SK-N-SH (cell line): Measurements from ENCODE around the gene ADGRE3. TPM values are rescaled to one million over a fixed set of nuclear protein-coding genes. Genes with fewer than 3 reads are reported as not detected.

Source experiments
- CTCF ChIA-PET: fragments of 300-600, 350-600 bp; formaldehyde crosslinking; extraction: SDS; loops from one replicate; lab custom pipeline; 2021; lab: Yijun Ruan, JAX
- POLR2A ChIA-PET: fragments of 350-600 bp; sonication (Branson Sonifier 250); formaldehyde crosslinking; extraction: SDS; loops from one replicate; lab custom pipeline; 2020; ENCODE audit warnings: antibody characterized with exemption, inconsistent platforms; lab: Yijun Ruan, JAX
- DNase-seq: peaks from one replicate; pipeline ENCODE4 v3.0.0; 2012
- H2AFZ ChIP-seq: fragments of 200-600 bp; sonication (generic); 2 replicates; pipeline ENCODE4 v1.8.1; 2016; ENCODE audit warnings: antibody characterized with exemption, mild to moderate bottlenecking, low read depth
- H3F3A ChIP-seq: fragments of 200-600 bp; sonication (generic); replicated peaks from 2 replicates; pipeline ENCODE3; 2016; ENCODE audit warnings: antibody characterized with exemption, mild to moderate bottlenecking; ENCODE audit not compliant: insufficient read depth
- H3K27ac ChIP-seq, 2 experiments: fragments of 200-500 bp in 1 of 2; fragments of 200-600 bp in 1 of 2; sonication (Bioruptor generic) in 1 of 2; sonication (generic), shearing (Covaris generic) in 1 of 2; 2 replicates each; pipeline versions ENCODE4 v1.5.1 to v1.6.1; 2014 to 2016; ENCODE audit warnings: low read depth in 2 of 2, inconsistent platforms in 1 of 2, low read length in 1 of 2, mild to moderate bottlenecking in 1 of 2, mixed read lengths in 1 of 2
- H3K27me3 ChIP-seq: fragments of 200-600 bp; sonication (generic), shearing (Covaris generic); 2 replicates; pipeline ENCODE4 v1.6.1; 2016; ENCODE audit warnings: mixed run types; ENCODE audit not compliant: insufficient read depth
- H3K36me3 ChIP-seq, 2 experiments: fragments of 200-500 bp in 1 of 2; fragments of 200-600 bp in 1 of 2; sonication (Bioruptor generic) in 1 of 2; sonication (generic) in 1 of 2; replicated peaks in 1 of 2; 2 replicates each; pipeline versions ENCODE3 to v1.5.1; 2014 to 2016; ENCODE audit warnings: low read length in 1 of 2, mild to moderate bottlenecking in 1 of 2; ENCODE audit not compliant: insufficient read depth in 2 of 2, control insufficient read depth in 1 of 2
- H3K4me1 ChIP-seq, 2 experiments: fragments of 200-500 bp in 1 of 2; fragments of 200-600 bp in 1 of 2; sonication (Bioruptor generic) in 1 of 2; sonication (generic), shearing (Covaris generic) in 1 of 2; 2 replicates each; pipeline versions ENCODE4 v1.5.1 to v1.6.1; 2014 to 2016; ENCODE audit warnings: low read depth in 1 of 2, low read length in 1 of 2, mixed run types in 1 of 2; ENCODE audit not compliant: insufficient read depth in 2 of 2, control insufficient read depth in 1 of 2
- H3K4me2 ChIP-seq: fragments of 200-600 bp; sonication (generic), shearing (Covaris generic); 2 replicates; pipeline ENCODE4 v1.6.1; 2017; ENCODE audit warnings: mixed run types
- H3K4me3 ChIP-seq, 2 experiments: fragments of 200-500 bp in 1 of 2; fragments of 200-600 bp in 1 of 2; sonication (Bioruptor generic) in 1 of 2; sonication (generic), shearing (Covaris generic) in 1 of 2; 2 replicates each; pipeline versions ENCODE4 v1.5.1 to v1.8.1; 2014 to 2016; ENCODE audit warnings: low read depth in 2 of 2, inconsistent platforms in 1 of 2, low read length in 1 of 2, mild to moderate bottlenecking in 1 of 2, mixed read lengths in 1 of 2, moderate library complexity in 1 of 2
- H3K79me2 ChIP-seq: fragments of 200-600 bp; sonication (generic); 2 replicates; pipeline ENCODE4 v1.8.1; 2017; ENCODE audit warnings: mild to moderate bottlenecking; ENCODE audit not compliant: insufficient read depth
- H3K9ac ChIP-seq: fragments of 200-600 bp; sonication (generic); 2 replicates; pipeline ENCODE4 v1.6.1; 2017; ENCODE audit warnings: mixed run types
- H3K9me2 ChIP-seq: fragments of 200-600 bp; sonication (generic); 2 replicates; pipeline ENCODE4 v1.6.1; 2017; ENCODE audit warnings: mixed run types
- H3K9me3 ChIP-seq: fragments of 200-600 bp; sonication (generic); 2 replicates; pipeline ENCODE4 v1.6.1; 2017; ENCODE audit warnings: mixed run types, mild to moderate bottlenecking, moderate library complexity
- H4K20me1 ChIP-seq: fragments of 200-600 bp; sonication (generic); 2 replicates; pipeline ENCODE4 v1.6.1; 2017; ENCODE audit warnings: mild to moderate bottlenecking, mixed run types; ENCODE audit not compliant: insufficient read depth
- CTCF ChIP-seq: fragments of 200-600 bp; sonication (generic); IDR thresholded peaks from 2 replicates; pipeline ENCODE4 v1.6.1; 2017; ENCODE audit warnings: antibody characterized with exemption, mild to moderate bottlenecking, moderate library complexity
- ELF1 ChIP-seq: IDR thresholded peaks from 2 replicates; pipeline ENCODE4 v1.4.0; 2012
- EP300 ChIP-seq, 2 experiments: IDR thresholded peaks; 2 replicates each; pipeline versions ENCODE4 v1.4.0 to v1.6.1; 2012; ENCODE audit warnings: borderline replicate concordance in 1 of 2, low read depth in 1 of 2, low read length in 1 of 2
- EZH2phosphoT487 ChIP-seq: fragments of 200-600 bp; sonication (generic); IDR thresholded peaks from 2 replicates; pipeline ENCODE4 v1.6.1; 2017; ENCODE audit warnings: low read depth, mixed run types, mild to moderate bottlenecking, antibody characterized with exemption, moderate library complexity, borderline replicate concordance
- FOXM1 ChIP-seq: IDR thresholded peaks from 2 replicates; pipeline ENCODE4 v1.4.0; 2012; ENCODE audit warnings: low read depth, mild to moderate bottlenecking
- GABPA ChIP-seq: IDR thresholded peaks from 2 replicates; pipeline ENCODE4 v1.4.0; 2012; ENCODE audit warnings: low read depth, mild to moderate bottlenecking
- GATA2 ChIP-seq: sonication (generic); formaldehyde crosslinking; IDR thresholded peaks from 2 replicates; pipeline ENCODE4 v1.5.0; 2020; ENCODE audit warnings: mild to moderate bottlenecking, missing genetic modification reagents
- MEF2A ChIP-seq: IDR thresholded peaks from 2 replicates; pipeline ENCODE4 v1.4.0; 2012; ENCODE audit warnings: low read depth, borderline replicate concordance
- NRF1 ChIP-seq: IDR thresholded peaks from 2 replicates; pipeline ENCODE4 v1.6.1; 2012; ENCODE audit warnings: low read depth, mild to moderate bottlenecking, low read length
- RCOR1 ChIP-seq: fragments of 150-350 bp; IDR thresholded peaks from 2 replicates; pipeline ENCODE4 v1.6.1; 2017; ENCODE audit warnings: antibody characterized with exemption, low read length
- RFX5 ChIP-seq: IDR thresholded peaks from 2 replicates; pipeline ENCODE4 v1.6.1; 2012; ENCODE audit warnings: mild to moderate bottlenecking, improper control_type of control experiment, low read length
- SIN3A ChIP-seq: IDR thresholded peaks from 2 replicates; pipeline ENCODE4 v1.6.1; 2012; ENCODE audit warnings: low read depth, mild to moderate bottlenecking, low read length, moderate library complexity, borderline replicate concordance
- SMC3 ChIP-seq: IDR thresholded peaks from 2 replicates; pipeline ENCODE4 v1.6.1; 2012; ENCODE audit warnings: low read depth, low read length, improper control_type of control experiment
- TAF1 ChIP-seq: IDR thresholded peaks from 2 replicates; pipeline ENCODE4 v1.6.1; 2012; ENCODE audit warnings: low read depth, mild to moderate bottlenecking, low read length, moderate library complexity, borderline replicate concordance
- TCF12 ChIP-seq: IDR thresholded peaks from 2 replicates; pipeline ENCODE4 v1.4.0; 2012
- YY1 ChIP-seq: IDR thresholded peaks from 2 replicates; pipeline ENCODE4 v1.4.0; 2012; ENCODE audit warnings: low read depth, mild to moderate bottlenecking
- WGBS: methylation state at CpG from one replicate; pipeline ENCODE4 v1.1.6; 2017; ENCODE audit warnings: low lambda C conversion rate; 5-methylcytosine and 5-hydroxymethylcytosine counted together
- polyA plus RNA-seq, 3 experiments: library from polyadenylated mRNA; depleted of rRNA; stranded (reverse); fragments of >200 nt; gene quantifications; 2 replicates each; pipeline ENCODE4 v1.2.3, GENCODE V29; 2012
- TF ChIP-seq, protein P1 (sequence below): IDR thresholded peaks from 2 replicates; pipeline ENCODE4 v1.4.0; 2012; ENCODE audit warnings: low read depth
- TF ChIP-seq, protein P2 (sequence below): IDR thresholded peaks from 2 replicates; pipeline ENCODE4 v1.4.0; 2012; ENCODE audit warnings: low read depth, borderline replicate concordance
- TF ChIP-seq, protein P3 (sequence below): IDR thresholded peaks from 2 replicates; pipeline ENCODE4 v1.4.0; 2012; ENCODE audit warnings: low read depth, borderline replicate concordance
- TF ChIP-seq, protein P4 (sequence below): fragments of 150-350 bp; IDR thresholded peaks from 2 replicates; pipeline ENCODE4 v1.6.1; 2016; ENCODE audit warnings: mild to moderate bottlenecking, low read depth, low read length

The ADGRE3 gene
- polyA plus RNA-seq, 1 of the 3 experiments (the other 2 are of a cell fraction) = not detected

DNA sequence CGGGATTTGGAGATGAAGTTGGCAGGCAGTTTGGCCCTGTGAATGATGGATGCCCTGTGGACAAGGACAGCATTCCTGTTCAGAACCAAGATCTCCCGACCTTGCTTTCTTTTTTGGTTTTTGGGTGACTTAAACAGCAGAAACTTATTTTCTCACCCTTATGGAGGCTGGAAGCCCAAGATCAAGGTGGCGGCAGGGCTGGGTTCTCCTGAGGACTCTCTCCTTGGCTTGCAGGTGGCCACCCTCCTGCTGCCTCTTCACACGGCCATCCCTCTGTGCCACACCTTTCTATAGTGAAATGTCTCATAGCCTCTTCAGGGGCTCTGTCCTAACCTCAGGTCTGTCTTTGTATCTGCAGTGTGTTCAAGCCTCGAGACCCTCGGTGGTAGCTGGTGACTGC is 29.2 kb upstream of the ADGRE3 start (continued):
- TF ChIP-seq, protein P1, sequence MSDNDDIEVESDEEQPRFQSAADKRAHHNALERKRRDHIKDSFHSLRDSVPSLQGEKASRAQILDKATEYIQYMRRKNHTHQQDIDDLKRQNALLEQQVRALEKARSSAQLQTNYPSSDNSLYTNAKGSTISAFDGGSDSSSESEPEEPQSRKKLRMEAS = no peak
- TF ChIP-seq GATA2 (CRISPR knock-in tag) (no peak), EP300 (IDR thresholded peaks at IDR 0.05; ENCODE audit: borderline replicate concordance in 1 of 2, low read depth in 1 of 2, low read length in 1 of 2) (no peak)
- TF ChIP-seq, protein P2, sequence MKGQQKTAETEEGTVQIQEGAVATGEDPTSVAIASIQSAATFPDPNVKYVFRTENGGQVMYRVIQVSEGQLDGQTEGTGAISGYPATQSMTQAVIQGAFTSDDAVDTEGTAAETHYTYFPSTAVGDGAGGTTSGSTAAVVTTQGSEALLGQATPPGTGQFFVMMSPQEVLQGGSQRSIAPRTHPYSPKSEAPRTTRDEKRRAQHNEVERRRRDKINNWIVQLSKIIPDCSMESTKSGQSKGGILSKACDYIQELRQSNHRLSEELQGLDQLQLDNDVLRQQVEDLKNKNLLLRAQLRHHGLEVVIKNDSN = no peak

- H3K9me2 ChIP-seq = no peaks in the 10 kb centered on the region
- TF ChIP-seq SIN3A = no peak
- no peak for TF ChIP-seq YY1
- TF ChIP-seq TCF12 = no peak
- no peaks in the 10 kb centered on the region for H4K20me1 ChIP-seq
- no peak overlapping the region for H2AFZ ChIP-seq
- POLR2A ChIA-PET = interaction anchor here (3.3 kb wide), 1 partner anchor 11 kb away, joined by 9 read pairs; the partner anchor contains the start of gene ZNF333
- DNase-seq = no peak
- no peaks in the 10 kb centered on the region for H3K9me3 ChIP-seq
- H3K27me3 ChIP-seq = no peaks in the 10 kb centered on the region
- H3K79me2 ChIP-seq = no peaks in the 10 kb centered on the region; the same call in 1 of the 2 replicates
- no peak overlapping the region for H3K4me3 ChIP-seq
- no peak overlapping the region for H3K27ac ChIP-seq
- WGBS = 96% methylated on average over 7 of the region's 9 CpGs
- H3K36me3 ChIP-seq = peaks cover 53 to 60% of the 10 kb centered on the region in 2 experiments
- no peak overlapping the region for H3K4me2 ChIP-seq
- H3K4me1 ChIP-seq = no peaks in the 10 kb centered on the region
- H3F3A ChIP-seq = no peaks in the 10 kb centered on the region
- CTCF ChIA-PET = interaction anchor here (1.2 to 1.8 kb wide), 3 partner anchors 10 to 126 kb away, joined by 3 to 8 read pairs (median 4); partner anchors contain the start of gene ZNF333
- H3K9ac ChIP-seq = no peak overlapping the region
Measured at GRCh38 chr19:14700711-14701375, 26.2 kb upstream of the ADGRE3 start.

DNA sequence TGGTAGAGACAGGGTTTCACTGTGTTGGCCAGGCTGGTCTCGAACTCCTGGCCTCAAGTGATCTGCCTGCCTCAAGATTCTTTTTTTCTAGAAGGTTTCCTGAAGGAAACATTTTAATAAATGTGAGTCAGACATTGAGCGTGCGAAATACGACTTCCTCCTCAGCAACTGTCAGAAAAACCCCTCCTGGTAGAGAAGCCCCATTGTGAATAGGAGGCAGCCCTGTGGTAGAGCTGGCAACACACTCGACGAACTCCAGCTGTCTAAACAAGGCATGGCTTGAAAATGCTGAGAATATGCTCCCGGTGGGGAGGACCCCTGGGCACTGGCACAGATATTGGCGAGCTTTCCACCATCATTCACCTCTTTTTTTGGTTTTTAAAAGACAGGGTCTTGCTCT is 25.0 kb upstream of the ADGRE3 start:
- H3K27me3 ChIP-seq = no peaks in the 10 kb centered on the region
- H3K79me2 ChIP-seq = no peaks in the 10 kb centered on the region; the same call in 1 of the 2 replicates
- DNase-seq = no peak
- H3K4me1 ChIP-seq = no peaks in the 10 kb centered on the region
- peaks cover 52 to 63% of the 10 kb centered on the region in 2 experiments for H3K36me3 ChIP-seq
- no peaks in the 10 kb centered on the region for H3K9me2 ChIP-seq
- H3K9ac ChIP-seq = no peak overlapping the region
- WGBS = 96% methylated on average over 8 of the region's 8 CpGs
- H3K27ac ChIP-seq = no peak overlapping the region
- CTCF ChIA-PET = interaction anchor here (1.2 to 1.8 kb wide), 3 partner anchors 9 to 125 kb away, joined by 3 to 8 read pairs (median 4); partner anchors contain the start of gene ZNF333
- H3K4me2 ChIP-seq = no peak overlapping the region
- 0 out of 2 replicates have a peak, but pooled peaks cover 2% of the 10 kb centered on the region for H4K20me1 ChIP-seq
- H3K9me3 ChIP-seq = no peaks in the 10 kb centered on the region
- no peaks in the 10 kb centered on the region for H3F3A ChIP-seq
- no peak overlapping the region for H3K4me3 ChIP-seq
- POLR2A ChIA-PET = interaction anchor here (3.3 kb wide), 1 partner anchor 10 kb away, joined by 9 read pairs; the partner anchor contains the start of gene ZNF333
- no peak overlapping the region for H2AFZ ChIP-seq
- TF ChIP-seq RCOR1 (no peak), EZH2phosphoT487 (no peak), GABPA (no peak), MEF2A (no peak), ELF1 (no peak), NRF1 (no peak), FOXM1 (no peak), CTCF (no peak), SMC3 (no peak), RFX5 (no peak), TAF1 (no peak)
- TF ChIP-seq, protein P3, sequence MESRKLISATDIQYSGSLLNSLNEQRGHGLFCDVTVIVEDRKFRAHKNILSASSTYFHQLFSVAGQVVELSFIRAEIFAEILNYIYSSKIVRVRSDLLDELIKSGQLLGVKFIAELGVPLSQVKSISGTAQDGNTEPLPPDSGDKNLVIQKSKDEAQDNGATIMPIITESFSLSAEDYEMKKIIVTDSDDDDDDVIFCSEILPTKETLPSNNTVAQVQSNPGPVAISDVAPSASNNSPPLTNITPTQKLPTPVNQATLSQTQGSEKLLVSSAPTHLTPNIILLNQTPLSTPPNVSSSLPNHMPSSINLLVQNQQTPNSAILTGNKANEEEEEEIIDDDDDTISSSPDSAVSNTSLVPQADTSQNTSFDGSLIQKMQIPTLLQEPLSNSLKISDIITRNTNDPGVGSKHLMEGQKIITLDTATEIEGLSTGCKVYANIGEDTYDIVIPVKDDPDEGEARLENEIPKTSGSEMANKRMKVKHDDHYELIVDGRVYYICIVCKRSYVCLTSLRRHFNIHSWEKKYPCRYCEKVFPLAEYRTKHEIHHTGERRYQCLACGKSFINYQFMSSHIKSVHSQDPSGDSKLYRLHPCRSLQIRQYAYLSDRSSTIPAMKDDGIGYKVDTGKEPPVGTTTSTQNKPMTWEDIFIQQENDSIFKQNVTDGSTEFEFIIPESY = no peak
- TF ChIP-seq, protein P4, sequence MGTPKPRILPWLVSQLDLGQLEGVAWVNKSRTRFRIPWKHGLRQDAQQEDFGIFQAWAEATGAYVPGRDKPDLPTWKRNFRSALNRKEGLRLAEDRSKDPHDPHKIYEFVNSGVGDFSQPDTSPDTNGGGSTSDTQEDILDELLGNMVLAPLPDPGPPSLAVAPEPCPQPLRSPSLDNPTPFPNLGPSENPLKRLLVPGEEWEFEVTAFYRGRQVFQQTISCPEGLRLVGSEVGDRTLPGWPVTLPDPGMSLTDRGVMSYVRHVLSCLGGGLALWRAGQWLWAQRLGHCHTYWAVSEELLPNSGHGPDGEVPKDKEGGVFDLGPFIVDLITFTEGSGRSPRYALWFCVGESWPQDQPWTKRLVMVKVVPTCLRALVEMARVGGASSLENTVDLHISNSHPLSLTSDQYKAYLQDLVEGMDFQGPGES = no peak
